ENCODE measurements around the gene BCLAF1.

BCLAF1 gene

DNA sequence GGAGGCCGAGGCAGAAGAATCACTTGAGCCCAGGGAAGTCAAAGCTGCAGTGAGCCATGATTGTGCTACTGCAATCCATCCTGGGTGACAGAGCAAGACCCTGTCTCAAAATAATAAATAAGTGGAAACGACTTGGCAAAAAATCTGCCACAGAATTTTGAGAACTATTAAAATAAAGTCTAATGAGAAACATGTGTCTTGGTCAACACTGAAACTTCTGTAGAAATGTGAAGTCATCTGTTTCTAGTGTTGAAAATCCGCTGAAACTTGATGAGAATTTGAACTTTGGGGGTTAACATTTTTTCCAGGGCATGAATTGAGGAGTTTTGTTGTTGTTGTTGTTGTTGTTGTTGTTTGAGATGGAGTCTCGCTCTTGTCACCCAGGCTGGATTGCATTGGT lies 29.0 kb upstream of the BCLAF1 start:
- Histone ChIP-seq H4K20me1 (ENCODE audit: control insufficient read depth, insufficient read depth, low read depth, low read length) (no peaks in the 10 kb centered on the region), H3K9me2 (replicated peaks; ENCODE audit: control insufficient read depth, low read length) (no peaks in the 10 kb centered on the region), H3K27me3 (ENCODE audit: control insufficient read depth, low read length) (no peaks in the 10 kb centered on the region), H3K36me3 (ENCODE audit: control insufficient read depth, low read length) (no peaks in the 10 kb centered on the region), H3K79me2 (ENCODE audit: control insufficient read depth, low read length) (no peaks in the 10 kb centered on the region), H3K4me1 (ENCODE audit: control insufficient read depth, low read length) (no peaks in the 10 kb centered on the region), H3F3A (ENCODE audit: control insufficient read depth, insufficient read depth) (no peaks in the 10 kb centered on the region), H3K4me2 (ENCODE audit: low read length) (no peak overlapping the region), H3K4me3 (ENCODE audit: low read length) (no peak overlapping the region), H3K9me3 (ENCODE audit: control insufficient read depth, insufficient read depth, low read length) (no peaks in the 10 kb centered on the region), H3K27ac (ENCODE audit: low read depth, low read length) (no peak overlapping the region)
- no peak for TF ChIP-seq EZH2phosphoT487 (IDR thresholded peaks at IDR 0.05; ENCODE audit: borderline replicate concordance, low read length)
- TF ChIP-seq, protein P1, sequence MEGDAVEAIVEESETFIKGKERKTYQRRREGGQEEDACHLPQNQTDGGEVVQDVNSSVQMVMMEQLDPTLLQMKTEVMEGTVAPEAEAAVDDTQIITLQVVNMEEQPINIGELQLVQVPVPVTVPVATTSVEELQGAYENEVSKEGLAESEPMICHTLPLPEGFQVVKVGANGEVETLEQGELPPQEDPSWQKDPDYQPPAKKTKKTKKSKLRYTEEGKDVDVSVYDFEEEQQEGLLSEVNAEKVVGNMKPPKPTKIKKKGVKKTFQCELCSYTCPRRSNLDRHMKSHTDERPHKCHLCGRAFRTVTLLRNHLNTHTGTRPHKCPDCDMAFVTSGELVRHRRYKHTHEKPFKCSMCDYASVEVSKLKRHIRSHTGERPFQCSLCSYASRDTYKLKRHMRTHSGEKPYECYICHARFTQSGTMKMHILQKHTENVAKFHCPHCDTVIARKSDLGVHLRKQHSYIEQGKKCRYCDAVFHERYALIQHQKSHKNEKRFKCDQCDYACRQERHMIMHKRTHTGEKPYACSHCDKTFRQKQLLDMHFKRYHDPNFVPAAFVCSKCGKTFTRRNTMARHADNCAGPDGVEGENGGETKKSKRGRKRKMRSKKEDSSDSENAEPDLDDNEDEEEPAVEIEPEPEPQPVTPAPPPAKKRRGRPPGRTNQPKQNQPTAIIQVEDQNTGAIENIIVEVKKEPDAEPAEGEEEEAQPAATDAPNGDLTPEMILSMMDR (IDR thresholded peaks at IDR 0.05; ENCODE audit: low read depth, low read length, poor library complexity, severe bottlenecking) = no peak

DNA sequence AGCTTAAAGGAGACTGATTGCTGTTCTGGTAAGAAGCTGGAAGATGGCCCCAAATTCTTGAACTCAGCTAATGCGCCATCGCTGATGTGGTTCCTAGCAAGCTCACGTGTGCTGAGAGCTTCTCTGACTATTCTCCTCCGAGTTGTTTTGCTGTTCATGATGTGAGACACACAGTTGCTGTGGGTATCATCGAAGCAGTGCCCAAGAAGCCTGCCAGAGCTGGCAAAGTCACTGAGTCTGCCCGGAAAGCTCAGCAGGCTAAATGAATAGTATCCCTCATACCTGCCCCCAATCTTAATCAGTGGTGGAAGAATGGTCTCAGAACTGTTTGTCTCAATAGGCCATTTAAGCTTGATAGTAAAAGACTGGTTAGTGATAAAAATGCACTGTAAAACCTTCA lies 28.3 kb upstream of the BCLAF1 start:
- TF ChIP-seq, protein P1 (IDR thresholded peaks at IDR 0.05; ENCODE audit: low read depth, low read length, poor library complexity, severe bottlenecking) = no peak
- no peak for TF ChIP-seq EZH2phosphoT487 (IDR thresholded peaks at IDR 0.05; ENCODE audit: borderline replicate concordance, low read length)
- Histone ChIP-seq H3F3A (ENCODE audit: control insufficient read depth, insufficient read depth) (no peaks in the 10 kb centered on the region), H3K27ac (ENCODE audit: low read depth, low read length) (no peak overlapping the region), H3K4me2 (ENCODE audit: low read length) (no peak overlapping the region), H3K9me3 (ENCODE audit: control insufficient read depth, insufficient read depth, low read length) (no peaks in the 10 kb centered on the region), H3K27me3 (ENCODE audit: control insufficient read depth, low read length) (no peaks in the 10 kb centered on the region), H3K36me3 (ENCODE audit: control insufficient read depth, low read length) (no peaks in the 10 kb centered on the region), H3K4me1 (ENCODE audit: control insufficient read depth, low read length) (no peaks in the 10 kb centered on the region), H3K4me3 (ENCODE audit: low read length) (no peak overlapping the region), H4K20me1 (ENCODE audit: control insufficient read depth, insufficient read depth, low read depth, low read length) (no peaks in the 10 kb centered on the region), H3K79me2 (ENCODE audit: control insufficient read depth, low read length) (no peaks in the 10 kb centered on the region), H3K9me2 (replicated peaks; ENCODE audit: control insufficient read depth, low read length) (no peaks in the 10 kb centered on the region)

DNA sequence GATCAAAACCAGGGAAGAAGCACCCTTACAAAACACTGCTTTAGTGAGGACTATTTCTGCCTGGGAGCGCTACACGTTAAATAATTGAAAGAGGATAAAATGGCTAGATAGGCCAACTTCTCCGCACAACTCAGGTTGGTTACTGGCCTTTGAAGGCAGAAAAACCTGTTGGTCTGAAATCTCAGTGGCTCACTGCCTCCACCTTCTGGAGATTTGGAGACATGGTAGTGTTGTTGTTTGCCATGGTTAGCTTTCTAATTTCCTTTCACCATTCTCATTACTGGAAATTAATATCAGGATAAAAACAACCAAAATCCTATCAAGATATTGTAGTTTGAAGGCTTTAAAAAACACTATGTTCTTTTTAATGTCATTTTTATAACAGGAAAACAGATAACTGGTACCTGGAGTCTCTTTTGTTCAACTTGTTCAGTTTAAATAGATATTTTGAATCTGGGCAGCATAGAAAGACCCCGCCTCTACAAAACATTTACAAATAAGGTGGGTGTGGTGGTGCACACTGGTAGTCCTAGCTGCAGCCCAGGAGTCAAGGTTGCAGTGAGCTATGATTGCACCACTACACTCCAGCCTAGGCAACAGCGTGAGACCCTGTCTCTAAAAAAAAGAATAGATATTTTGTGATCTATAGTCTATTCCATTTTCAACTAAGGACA lies 27.5 kb upstream of the BCLAF1 start:
- Histone ChIP-seq H3K4me2 (ENCODE audit: low read length) (no peak overlapping the region), H3K36me3 (ENCODE audit: control insufficient read depth, low read length) (no peaks in the 10 kb centered on the region), H3K27me3 (ENCODE audit: control insufficient read depth, low read length) (no peaks in the 10 kb centered on the region), H3F3A (ENCODE audit: control insufficient read depth, insufficient read depth) (no peaks in the 10 kb centered on the region), H3K79me2 (ENCODE audit: control insufficient read depth, low read length) (no peaks in the 10 kb centered on the region), H3K9me3 (ENCODE audit: control insufficient read depth, insufficient read depth, low read length) (no peaks in the 10 kb centered on the region), H3K9me2 (replicated peaks; ENCODE audit: control insufficient read depth, low read length) (no peaks in the 10 kb centered on the region), H3K4me1 (ENCODE audit: control insufficient read depth, low read length) (no peaks in the 10 kb centered on the region), H3K4me3 (ENCODE audit: low read length) (no peak overlapping the region), H3K27ac (ENCODE audit: low read depth, low read length) (no peak overlapping the region), H4K20me1 (ENCODE audit: control insufficient read depth, insufficient read depth, low read depth, low read length) (no peaks in the 10 kb centered on the region)
- TF ChIP-seq, protein P1 (IDR thresholded peaks at IDR 0.05; ENCODE audit: low read depth, low read length, poor library complexity, severe bottlenecking) = peak; percentile 74
- no peak for TF ChIP-seq EZH2phosphoT487 (IDR thresholded peaks at IDR 0.05; ENCODE audit: borderline replicate concordance, low read length)
